BLaER1 (cell line): ENCODE data around the gene TDG.

Experiments
- H3K27ac ChIP-seq: shearing (Covaris generic); formaldehyde crosslinking; 2 replicates; pipeline ENCODE4 v1.8.1; 2022
- H3K27me3 ChIP-seq: shearing (Covaris generic); formaldehyde crosslinking; 2 replicates; pipeline ENCODE4 v1.8.1; 2022
- H3K36me3 ChIP-seq: shearing (Covaris generic); formaldehyde crosslinking; 2 replicates; pipeline ENCODE4 v1.8.1; 2022
- H3K4me1 ChIP-seq: shearing (Covaris generic); formaldehyde crosslinking; 2 replicates; pipeline ENCODE4 v1.8.1; 2022
- H3K4me2 ChIP-seq: shearing (Covaris generic); formaldehyde crosslinking; 2 replicates; pipeline ENCODE4 v1.8.1; 2022
- H3K4me3 ChIP-seq: shearing (Covaris generic); formaldehyde crosslinking; 2 replicates; pipeline ENCODE4 v1.8.1; 2022
- H3K9ac ChIP-seq: shearing (Covaris generic); formaldehyde crosslinking; 2 replicates; pipeline ENCODE4 v1.8.1; 2022
- H3K9me3 ChIP-seq: shearing (Covaris generic); formaldehyde crosslinking; 2 replicates; pipeline ENCODE4 v1.8.1; 2022
- H4K20me1 ChIP-seq: shearing (Covaris generic); formaldehyde crosslinking; 2 replicates; pipeline ENCODE4 v1.8.1; 2022
- Cebpa-rat ChIP-seq: shearing (Covaris generic); IDR thresholded peaks from 2 replicates; pipeline ENCODE4 v1.8.1; 2022

Gene TDG

GRCh38 chr12:103986829-103987228, 21.2 kb downstream of the TDG start:
- H3K27me3 ChIP-seq: no peaks in the 10 kb centered on the region
- no peaks in the 10 kb centered on the region for H3K4me1 ChIP-seq
- no peaks in the 10 kb centered on the region for H3K9me3 ChIP-seq
- H3K4me3 ChIP-seq: no peak overlapping the region
- no peak for TF ChIP-seq Cebpa-rat
- H4K20me1 ChIP-seq: peaks cover 12% of the 10 kb centered on the region; the same call in 1 of the 2 replicates
- no peak overlapping the region for H3K27ac ChIP-seq
- H3K4me2 ChIP-seq: no peak overlapping the region
- peaks cover 73% of the 10 kb centered on the region for H3K36me3 ChIP-seq
- no peak overlapping the region for H3K9ac ChIP-seq

GRCh38 chr12:103994235-103994634, 28.6 kb downstream of the TDG start:
- no peak overlapping the region for H3K27ac ChIP-seq
- H3K27me3 ChIP-seq: no peaks in the 10 kb centered on the region
- peaks cover 20% of the 10 kb centered on the region for H3K36me3 ChIP-seq
- 0 out of 2 replicates have a peak, but pooled peaks cover 6% of the 10 kb centered on the region for H4K20me1 ChIP-seq
- H3K9ac ChIP-seq: no peak overlapping the region
- no peaks in the 10 kb centered on the region for H3K9me3 ChIP-seq
- TF ChIP-seq Cebpa-rat: no peak
- no peaks in the 10 kb centered on the region for H3K4me1 ChIP-seq
- H3K4me3 ChIP-seq: no peak overlapping the region
- no peak overlapping the region for H3K4me2 ChIP-seq

DNA sequence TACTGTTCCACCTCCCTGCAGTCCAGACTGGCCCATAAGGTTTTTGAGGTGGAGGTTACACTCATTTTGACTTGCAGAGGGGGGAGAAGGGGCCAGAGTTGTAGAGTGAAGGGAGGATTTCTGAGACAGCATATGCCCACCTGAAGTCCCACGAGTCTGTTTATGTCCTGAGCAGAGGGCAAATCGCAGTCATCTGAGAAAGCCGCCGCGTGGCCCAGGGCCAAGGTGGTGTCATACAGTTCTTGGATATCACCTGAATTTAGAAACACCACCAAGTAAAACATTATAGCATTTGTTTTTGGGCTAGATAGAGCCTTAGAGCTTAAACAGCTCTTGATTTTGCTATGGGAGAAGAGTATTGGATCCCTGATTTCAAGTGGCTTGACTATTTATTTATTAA, 30.9 kb downstream of the TDG start:
- no peaks in the 10 kb centered on the region for H3K27me3 ChIP-seq
- no peaks in the 10 kb centered on the region for H4K20me1 ChIP-seq
- no peak overlapping the region for H3K9ac ChIP-seq
- peaks cover 2% of the 10 kb centered on the region; the same call in 1 of the 2 replicates for H3K36me3 ChIP-seq
- no peaks in the 10 kb centered on the region for H3K4me1 ChIP-seq
- H3K4me2 ChIP-seq: no peak overlapping the region
- H3K27ac ChIP-seq: no peak overlapping the region
- H3K9me3 ChIP-seq: no peaks in the 10 kb centered on the region
- H3K4me3 ChIP-seq: no peak overlapping the region
- TF ChIP-seq Cebpa-rat: no peak

DNA sequence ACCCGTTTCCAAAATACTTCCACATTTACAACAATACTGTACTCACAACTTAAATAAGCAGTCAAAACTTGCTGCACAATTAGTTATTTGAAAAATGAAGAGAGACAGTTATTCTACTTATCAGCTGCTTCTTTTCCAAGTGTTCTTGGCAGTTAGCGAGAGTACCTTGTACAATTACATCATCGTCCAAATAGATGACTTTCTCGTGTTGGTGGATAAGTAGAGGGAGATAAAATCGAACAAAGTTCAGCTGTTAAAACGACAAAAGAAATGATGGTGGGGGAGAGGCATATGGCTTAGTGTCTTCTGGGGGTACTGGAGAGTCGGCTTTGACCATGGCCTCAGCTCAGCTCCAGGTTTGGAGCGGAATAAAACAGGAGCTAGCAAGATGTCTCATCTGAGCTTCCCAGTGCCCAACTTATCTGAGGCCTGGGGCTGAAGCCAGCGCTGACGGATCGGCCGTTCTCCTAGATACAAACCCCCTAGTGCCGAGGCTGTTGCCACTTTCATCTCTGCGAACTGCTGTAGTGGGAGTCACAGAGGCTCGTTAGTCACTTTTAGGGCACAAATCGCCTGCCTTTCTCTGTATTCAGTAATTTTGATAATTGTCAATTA, 31.7 kb downstream of the TDG start:
- Histone ChIP-seq H4K20me1 (no peaks in the 10 kb centered on the region), H3K9ac (no peak overlapping the region), H3K9me3 (no peaks in the 10 kb centered on the region), H3K4me1 (no peaks in the 10 kb centered on the region), H3K4me2 (no peak overlapping the region), H3K27ac (no peak overlapping the region), H3K4me3 (no peak overlapping the region), H3K27me3 (no peaks in the 10 kb centered on the region), H3K36me3 (no peaks in the 10 kb centered on the region)
- no peak for TF ChIP-seq Cebpa-rat

DNA sequence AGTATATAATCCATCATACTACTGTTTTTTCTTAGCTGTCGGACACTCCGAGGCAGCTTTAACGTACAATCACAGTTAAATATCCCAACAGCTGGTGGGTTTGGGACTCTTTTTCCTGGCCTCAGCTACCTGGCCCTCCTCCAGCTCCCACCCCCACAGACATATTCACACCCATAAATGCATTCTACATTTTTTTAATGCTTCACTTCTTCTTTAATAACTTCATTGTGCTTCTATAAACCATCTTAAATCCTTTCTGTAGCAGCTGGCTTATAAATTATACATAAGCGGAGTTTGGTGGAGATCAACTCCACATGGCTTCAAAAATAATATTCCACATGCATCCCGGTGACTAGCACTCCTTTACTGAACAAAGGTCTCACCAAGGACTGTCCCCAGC, 33.3 kb downstream of the TDG start:
- no peak overlapping the region for H3K4me3 ChIP-seq
- no peaks in the 10 kb centered on the region for H3K36me3 ChIP-seq
- no peak overlapping the region for H3K4me2 ChIP-seq
- H3K4me1 ChIP-seq: no peaks in the 10 kb centered on the region
- H3K9ac ChIP-seq: no peak overlapping the region
- H3K27me3 ChIP-seq: no peaks in the 10 kb centered on the region
- H4K20me1 ChIP-seq: no peaks in the 10 kb centered on the region
- TF ChIP-seq Cebpa-rat: no peak
- H3K9me3 ChIP-seq: no peaks in the 10 kb centered on the region; the same call in 1 of the 2 replicates
- no peak overlapping the region for H3K27ac ChIP-seq

GRCh38 chr12:104000807-104001434, 35.2 kb downstream of the TDG start:
- no peaks in the 10 kb centered on the region for H3K36me3 ChIP-seq
- H3K4me3 ChIP-seq: no peak overlapping the region
- no peaks in the 10 kb centered on the region for H3K27me3 ChIP-seq
- no peaks in the 10 kb centered on the region for H4K20me1 ChIP-seq
- no peak for TF ChIP-seq Cebpa-rat
- H3K4me2 ChIP-seq: no peak overlapping the region
- H3K4me1 ChIP-seq: no peaks in the 10 kb centered on the region
- H3K9me3 ChIP-seq: no peaks in the 10 kb centered on the region; the same call in 1 of the 2 replicates
- no peak overlapping the region for H3K27ac ChIP-seq
- H3K9ac ChIP-seq: no peak overlapping the region

DNA sequence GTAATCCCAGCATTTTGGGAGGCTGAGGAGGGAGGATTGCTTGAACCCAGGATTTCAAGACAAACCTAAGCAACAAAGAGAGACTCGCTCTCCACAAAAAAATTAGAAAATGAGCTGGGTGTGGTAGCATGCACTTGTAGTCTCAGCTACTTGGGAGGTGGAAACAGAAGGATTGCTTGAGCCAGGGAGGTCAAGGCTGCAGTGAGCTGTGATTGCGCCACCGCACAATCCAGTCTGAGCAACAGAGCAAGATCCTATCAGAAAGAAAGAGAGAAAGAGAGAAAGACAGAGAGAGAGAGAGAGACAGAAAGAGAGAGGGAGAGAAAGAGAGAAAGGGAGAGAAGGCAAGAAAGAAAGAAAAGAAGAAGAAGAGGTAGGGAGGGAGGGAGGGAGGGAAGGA, 37.0 kb downstream of the TDG start:
- no peaks in the 10 kb centered on the region for H3K27me3 ChIP-seq
- H3K9me3 ChIP-seq: no peaks in the 10 kb centered on the region; the same call in 1 of the 2 replicates
- TF ChIP-seq Cebpa-rat: no peak
- H3K4me1 ChIP-seq: no peaks in the 10 kb centered on the region
- H3K36me3 ChIP-seq: no peaks in the 10 kb centered on the region
- no peak overlapping the region for H3K27ac ChIP-seq
- no peak overlapping the region for H3K9ac ChIP-seq
- no peaks in the 10 kb centered on the region for H4K20me1 ChIP-seq
- H3K4me2 ChIP-seq: no peak overlapping the region
- H3K4me3 ChIP-seq: no peak overlapping the region

- Histone ChIP-seq H3K9ac (no peak overlapping the region), H3K4me2 (no peak overlapping the region), H3K9me3 (peaks cover 6% of the 10 kb centered on the region), H3K27me3 (no peaks in the 10 kb centered on the region), H3K27ac (no peak overlapping the region), H3K4me1 (no peaks in the 10 kb centered on the region), H3K36me3 (no peaks in the 10 kb centered on the region), H4K20me1 (no peaks in the 10 kb centered on the region), H3K4me3 (no peak overlapping the region)
- TF ChIP-seq Cebpa-rat: no peak
Measured at GRCh38 chr12:104003596-104003995, 37.9 kb downstream of the TDG start.

GRCh38 chr12:104006929-104007328, 41.3 kb downstream of the TDG start:
- TF ChIP-seq Cebpa-rat: no peak
- peaks cover 13% of the 10 kb centered on the region for H3K9me3 ChIP-seq
- H3K4me2 ChIP-seq: no peak overlapping the region
- H3K36me3 ChIP-seq: no peaks in the 10 kb centered on the region
- no peaks in the 10 kb centered on the region for H3K27me3 ChIP-seq
- no peaks in the 10 kb centered on the region for H3K4me1 ChIP-seq
- H3K9ac ChIP-seq: no peak overlapping the region
- H3K4me3 ChIP-seq: no peak overlapping the region
- no peaks in the 10 kb centered on the region for H4K20me1 ChIP-seq
- no peak overlapping the region for H3K27ac ChIP-seq

DNA sequence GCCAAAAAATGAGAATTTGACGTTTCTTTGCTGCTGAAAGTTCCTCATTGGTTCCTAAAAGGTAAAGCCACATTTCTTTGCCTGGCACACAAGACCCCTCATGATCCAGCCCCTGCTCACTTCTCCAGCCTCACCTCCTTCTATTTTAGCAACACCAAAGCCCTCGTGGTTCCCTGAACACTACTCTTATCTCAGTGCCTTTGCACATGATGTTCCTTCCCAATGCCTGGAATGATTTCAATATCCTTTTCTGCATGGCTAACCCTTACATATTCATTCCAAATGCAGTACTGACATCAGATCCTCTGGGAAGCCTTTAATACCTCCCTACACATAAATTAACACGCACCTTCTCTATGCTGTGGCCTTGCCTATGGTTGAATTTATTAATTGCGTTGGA, 44.4 kb downstream of the TDG start:
- H3K36me3 ChIP-seq: no peaks in the 10 kb centered on the region
- no peak overlapping the region for H3K4me2 ChIP-seq
- no peaks in the 10 kb centered on the region for H3K4me1 ChIP-seq
- H3K9me3 ChIP-seq: peaks cover 13% of the 10 kb centered on the region
- TF ChIP-seq Cebpa-rat: no peak
- no peaks in the 10 kb centered on the region for H4K20me1 ChIP-seq
- H3K27ac ChIP-seq: no peak overlapping the region
- H3K27me3 ChIP-seq: no peaks in the 10 kb centered on the region
- no peak overlapping the region for H3K9ac ChIP-seq
- H3K4me3 ChIP-seq: no peak overlapping the region
